Stimulated activated CD8-positive, alpha-beta memory T cell treated with anti-CD3 and anti-CD28 coated beads, Interleukin-15, amount 100 ng/mL, for 4 hours (primary cell): ENCODE results near the gene PLXNC1.

Source experiments
- DNase-seq, 2 donors: peaks; one replicate each; pipeline ENCODE4 v3.0.0-alpha.2; 2020; ENCODE audit warnings: low read depth in 2 of 2

PLXNC1 gene

DNA sequence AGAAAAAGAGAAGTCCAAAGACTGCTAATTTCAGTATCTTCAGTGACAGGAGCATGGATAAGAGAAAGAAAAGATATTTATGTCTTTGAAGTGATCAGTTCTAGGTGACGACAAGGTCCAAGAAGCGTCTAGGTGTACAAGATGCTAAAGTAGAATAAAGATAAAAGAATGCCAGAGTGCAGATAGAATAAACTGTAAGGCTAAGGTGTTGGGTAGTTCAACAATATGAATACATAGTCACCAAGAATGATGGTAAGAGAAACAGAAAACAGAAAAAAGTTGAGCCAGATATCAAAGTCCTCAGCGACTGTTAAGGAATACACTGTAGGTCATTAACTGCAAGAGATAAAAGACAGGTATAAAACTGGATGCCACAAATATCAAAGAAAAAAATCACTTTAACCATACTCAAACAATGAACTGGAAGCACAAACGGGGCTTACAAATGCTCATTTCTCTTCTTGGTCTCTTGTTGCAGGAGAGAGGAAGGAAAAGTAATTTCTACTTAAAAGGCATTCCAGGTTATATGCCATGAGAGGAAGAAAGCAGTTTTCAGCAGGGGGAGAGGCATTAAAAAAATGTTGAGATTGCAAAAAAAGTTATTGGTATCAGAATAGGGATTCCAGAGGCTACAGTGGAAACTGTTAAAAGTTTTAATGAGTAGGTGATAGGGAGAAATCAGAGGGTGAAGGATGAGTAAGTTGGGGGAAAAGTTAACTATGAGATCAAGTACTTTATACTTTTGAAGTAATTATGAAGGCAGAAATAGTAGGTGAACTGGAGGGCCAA, 189.8 kb downstream of the PLXNC1 start:
- DNase-seq: no peak

DNA sequence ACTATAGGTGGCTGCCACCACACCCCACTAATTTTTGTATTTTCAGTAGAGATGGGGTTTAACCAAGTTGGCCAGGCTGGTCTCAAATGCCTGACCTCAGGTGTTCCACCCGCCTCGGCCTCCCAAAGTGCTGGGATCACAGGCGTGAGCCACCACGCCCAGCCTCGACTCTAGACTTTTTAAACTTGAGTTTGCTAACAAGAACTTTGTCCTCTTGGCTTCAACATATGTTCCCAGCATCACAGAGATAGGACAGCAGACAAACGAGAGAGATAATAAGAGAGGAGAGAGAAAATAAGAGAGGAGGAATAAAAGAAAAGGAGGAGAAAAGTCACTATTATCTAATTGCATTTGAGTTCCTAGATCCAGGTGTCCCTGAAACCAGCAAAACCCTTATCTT, 192.2 kb downstream of the PLXNC1 start:
- DNase-seq: no peak

GRCh38 chr12:94353130-94353529, 204.8 kb downstream of the PLXNC1 start:
- DNase-seq: no peak
